SK-N-SH treated with all-trans-retinoic acid at 6 μM for 48 hours (cell line): Measurements from ENCODE around the gene ADAMTS4.

Source experiments
- ARNTL ChIP-seq: fragments of 450-650 bp; formaldehyde crosslinking; IDR thresholded peaks from 2 replicates; pipeline ENCODE4 v1.5.0; 2020; ENCODE audit warnings: low read depth, mild to moderate bottlenecking, moderate library complexity, borderline replicate concordance
- CREB5 ChIP-seq: fragments of 250-450 bp; sonication (Bioruptor Pico); IDR thresholded peaks from 2 replicates; pipeline ENCODE4 v1.5.1; 2020; ENCODE audit warnings: low read depth, mild to moderate bottlenecking, moderate library complexity
- ESRRG ChIP-seq: fragments of 250-450 bp; sonication (Bioruptor Pico); IDR thresholded peaks from 2 replicates; pipeline ENCODE4 v1.6.1; 2021; ENCODE audit warnings: mild to moderate bottlenecking
- GLIS3 ChIP-seq: fragments of 250-450 bp; sonication (Bioruptor Pico); IDR thresholded peaks from 2 replicates; pipeline ENCODE4 v1.5.0; 2020; ENCODE audit warnings: mild to moderate bottlenecking, moderate library complexity
- ISL1 ChIP-seq: fragments of 250-450 bp; sonication (Bioruptor Pico); IDR thresholded peaks from 2 replicates; pipeline ENCODE4 v2.1.2; 2022; ENCODE audit warnings: mild to moderate bottlenecking, moderate library complexity
- PATZ1 ChIP-seq: fragments of 250-450 bp; sonication (Bioruptor Pico); IDR thresholded peaks from 2 replicates; pipeline ENCODE4 v1.8.0; 2020; ENCODE audit warnings: mild to moderate bottlenecking, moderate library complexity, borderline replicate concordance
- SNAI2 ChIP-seq: fragments of 250-450 bp; sonication (Bioruptor Pico); IDR thresholded peaks from 2 replicates; pipeline ENCODE4 v1.5.0; 2020; ENCODE audit warnings: mild to moderate bottlenecking, moderate library complexity
- ZC3H10 ChIP-seq: fragments of 250-450 bp; sonication (Bioruptor Pico); IDR thresholded peaks from 2 replicates; pipeline ENCODE4 v1.5.1; 2021; ENCODE audit warnings: mild to moderate bottlenecking, moderate library complexity
- ZFP3 ChIP-seq: fragments of 250-450 bp; sonication (Bioruptor Pico); IDR thresholded peaks from 2 replicates; pipeline ENCODE4 v1.5.0; 2020; ENCODE audit warnings: mild to moderate bottlenecking, moderate library complexity
- ZFP30 ChIP-seq: fragments of 450-650 bp; formaldehyde crosslinking; IDR thresholded peaks from 2 replicates; pipeline ENCODE4 v1.5.0; 2022; ENCODE audit warnings: mild to moderate bottlenecking, moderate library complexity
- ZNF70 ChIP-seq: fragments of 450-650 bp; formaldehyde crosslinking; IDR thresholded peaks from 2 replicates; pipeline ENCODE4 v1.5.0; 2020; ENCODE audit warnings: mild to moderate bottlenecking, moderate library complexity

GRCh38 chr1:161158316-161159010 lies 40.4 kb downstream of the ADAMTS4 start:
- TF ChIP-seq CREB5 (CRISPR knock-in tag): no peak
- no peak for TF ChIP-seq ZFP3
- no peak for TF ChIP-seq PATZ1 (CRISPR knock-in tag)
- no peak for TF ChIP-seq ARNTL (CRISPR knock-in tag)
- no peak for TF ChIP-seq GLIS3 (CRISPR knock-in tag)
- no peak for TF ChIP-seq ISL1 (CRISPR knock-in tag)
- no peak for TF ChIP-seq ZNF70 (CRISPR knock-in tag)
- TF ChIP-seq ZFP30: no peak
- TF ChIP-seq SNAI2 (CRISPR knock-in tag): no peak
- no peak for TF ChIP-seq ZC3H10 (CRISPR knock-in tag)
- TF ChIP-seq ESRRG (CRISPR knock-in tag): no peak
